Cardiac muscle cell (in vitro differentiated cells and primary cell): ENCODE data around the gene TAMALIN. TPM values are rescaled to one million over a fixed set of nuclear protein-coding genes. Genes with fewer than 3 reads are reported as not detected.
A peak's percentile ranks its signal among the peaks of the same experiment; 100 is the strongest.

Source experiments
- DNase-seq, 2 donors: peaks; one replicate each; pipeline versions ENCODE4 v3.0.0 to v3.0.0-alpha.2; 2010 to 2017; ENCODE audit warnings: low read depth in 1 of 2, low spot score in 1 of 2
- H3K27ac ChIP-seq: fragments of 200-600 bp; sonication (generic); 2 replicates; pipeline ENCODE4 v1.5.1; 2016
- H3K27me3 ChIP-seq: fragments of 200-600 bp; sonication (generic); 2 replicates; pipeline ENCODE4 v1.6.0; 2016; ENCODE audit warnings: control low read depth
- H3K36me3 ChIP-seq: fragments of 200-600 bp; sonication (generic); 2 replicates; pipeline ENCODE4 v1.5.1; 2016; ENCODE audit warnings: control low read depth
- H3K4me1 ChIP-seq: fragments of 200-600 bp; sonication (generic); 2 replicates; pipeline ENCODE4 v1.8.1; 2017; ENCODE audit warnings: low read depth, mild to moderate bottlenecking, mixed run types
- H3K4me3 ChIP-seq: fragments of 200-600 bp; sonication (generic); 2 replicates; pipeline ENCODE4 v1.5.1; 2016; ENCODE audit warnings: mild to moderate bottlenecking
- H3K9me3 ChIP-seq: fragments of 200-600 bp; sonication (generic); 2 replicates; pipeline ENCODE4 v1.5.1; 2017; ENCODE audit warnings: low read depth, mild to moderate bottlenecking, control low read depth
- CTCF ChIP-seq: IDR thresholded peaks from 2 replicates; pipeline ENCODE4 v1.5.1; 2012; ENCODE audit warnings: low read depth, mild to moderate bottlenecking, low read length
- polyA plus RNA-seq: library from polyadenylated mRNA; unstranded; fragments of >200 nt; fragmentation: Nextera tagmentation; extraction: Ambion mirVana; gene quantifications from 2 replicates; pipeline ENCODE4 v1.2.1, GENCODE V29; 2016
- total RNA-seq: library from RNA; depleted of rRNA; stranded (reverse); fragments of >200 nt; gene quantifications from 2 replicates; pipeline ENCODE4 v1.2.3, GENCODE V29; 2016

The TAMALIN gene
- total and polyA plus RNA-seq, 2 experiments from 2014 or later = 8.2 to 12.5 TPM

DNA sequence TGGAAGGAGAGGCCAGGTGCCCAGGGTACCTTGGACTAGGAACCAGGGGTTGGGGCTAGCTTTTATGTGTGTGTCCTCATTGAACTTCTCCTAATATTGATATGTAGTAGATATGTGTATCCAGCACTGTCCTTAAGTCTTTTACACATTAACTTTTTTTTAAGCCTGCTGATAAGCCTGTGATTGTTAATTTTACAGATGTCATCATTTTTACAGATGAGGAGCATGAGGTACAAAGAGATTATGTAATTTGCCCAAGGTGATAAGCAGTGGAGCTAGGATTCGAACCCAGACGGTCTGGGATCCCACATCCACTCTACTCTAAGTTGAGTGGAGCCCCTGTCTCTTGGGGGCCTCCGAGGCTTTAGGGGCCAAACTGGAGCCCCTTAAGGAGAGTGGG, 34.3 kb downstream of the TAMALIN start:
- TF ChIP-seq CTCF = no peak
- H3K36me3 ChIP-seq = no peaks in the 10 kb centered on the region
- peaks cover 4% of the 10 kb centered on the region for H3K4me1 ChIP-seq
- no peak overlapping the region for H3K4me3 ChIP-seq
- H3K27ac ChIP-seq = no peak overlapping the region
- H3K27me3 ChIP-seq = no peaks in the 10 kb centered on the region
- DNase-seq = no peak
- H3K9me3 ChIP-seq = no peaks in the 10 kb centered on the region

DNA sequence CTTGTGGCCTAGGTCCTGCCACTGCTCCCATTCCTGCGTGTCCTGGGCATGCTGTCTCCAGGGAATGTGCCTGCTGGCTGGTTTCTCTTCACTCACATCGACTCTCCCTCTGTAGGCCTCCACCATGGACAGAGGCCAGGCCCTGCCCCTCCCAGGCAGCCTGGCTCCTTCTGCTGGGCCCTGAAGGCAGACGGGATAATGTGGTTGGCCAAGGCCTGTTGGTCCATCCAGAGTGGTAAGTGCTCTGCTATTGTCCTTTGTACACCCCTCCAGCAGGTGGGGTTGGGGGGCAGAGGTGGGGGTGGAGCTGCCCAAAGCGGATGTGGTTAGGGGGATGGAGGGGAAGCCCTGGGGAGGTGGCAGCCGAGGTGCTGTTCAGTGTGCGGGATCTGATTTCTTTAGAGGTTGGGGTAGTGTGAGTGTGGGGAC, 35.0 kb downstream of the TAMALIN start:
- Histone ChIP-seq H3K36me3 (no peaks in the 10 kb centered on the region), H3K4me1 (peaks cover under 1% of the 10 kb centered on the region), H3K4me3 (no peak overlapping the region), H3K27ac (no peak overlapping the region), H3K9me3 (no peaks in the 10 kb centered on the region), H3K27me3 (no peaks in the 10 kb centered on the region)
- DNase-seq = peak; percentile 60 to 70
- no peak for TF ChIP-seq CTCF

DNA sequence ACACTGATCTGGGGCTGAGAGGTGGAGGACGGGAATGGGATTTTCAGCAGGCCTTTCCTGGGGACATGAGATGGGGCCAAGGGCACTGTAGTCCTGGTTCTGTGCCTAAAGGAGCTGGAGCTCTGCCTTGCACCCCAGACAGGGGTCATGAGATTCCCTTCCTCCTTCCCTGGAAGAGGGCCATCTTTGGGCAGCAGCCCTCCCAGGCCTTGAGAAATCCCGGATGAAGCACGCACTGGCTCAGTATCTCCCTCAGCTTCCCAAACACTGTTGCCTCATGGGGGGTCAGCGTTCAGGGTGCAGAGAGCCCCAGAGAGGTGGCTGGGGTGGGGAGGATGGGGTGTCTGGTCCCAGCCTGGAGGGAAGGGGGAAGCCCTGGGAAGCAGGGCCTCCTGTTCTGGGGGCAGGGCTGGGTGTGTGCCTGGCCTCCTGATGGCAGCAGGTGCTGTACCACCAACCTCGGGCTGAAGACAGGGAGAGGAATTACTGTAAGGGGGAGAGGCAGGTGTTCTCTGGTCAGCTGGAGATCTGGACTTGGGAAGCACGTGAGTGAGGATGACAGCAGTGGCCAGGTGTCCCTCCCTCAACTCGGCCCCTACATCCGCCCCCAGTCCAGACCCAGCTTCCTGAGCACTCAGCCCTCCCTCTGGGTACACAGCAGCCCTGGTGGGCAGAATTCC, 36.1 kb downstream of the TAMALIN start:
- no peak overlapping the region for H3K4me3 ChIP-seq
- H3K9me3 ChIP-seq = no peaks in the 10 kb centered on the region
- TF ChIP-seq CTCF = no peak
- no peak overlapping the region for H3K27ac ChIP-seq
- no peaks in the 10 kb centered on the region for H3K27me3 ChIP-seq
- no peaks in the 10 kb centered on the region for H3K4me1 ChIP-seq
- no peaks in the 10 kb centered on the region for H3K36me3 ChIP-seq
- DNase-seq = no peak

GRCh38 chr12:52043386-52044212, 36.9 kb downstream of the TAMALIN start:
- Histone ChIP-seq H3K36me3 (no peaks in the 10 kb centered on the region), H3K27me3 (no peaks in the 10 kb centered on the region), H3K4me3 (no peak overlapping the region), H3K9me3 (no peaks in the 10 kb centered on the region), H3K27ac (no peak overlapping the region), H3K4me1 (no peaks in the 10 kb centered on the region)
- peak in 1 of 2 donors; percentile 47 for DNase-seq
- TF ChIP-seq CTCF = no peak

GRCh38 chr12:52044292-52044983, 37.7 kb downstream of the TAMALIN start:
- DNase-seq = peak in 1 of 2 donors; percentile 98
- H3K9me3 ChIP-seq = no peaks in the 10 kb centered on the region
- H3K27ac ChIP-seq = no peak overlapping the region
- no peak for TF ChIP-seq CTCF
- no peaks in the 10 kb centered on the region for H3K36me3 ChIP-seq
- H3K27me3 ChIP-seq = no peaks in the 10 kb centered on the region
- no peaks in the 10 kb centered on the region for H3K4me1 ChIP-seq
- H3K4me3 ChIP-seq = no peak overlapping the region
